Psoas muscle (tissue), 8 donors: ENCODE data around the gene FNDC1. TPM values are rescaled to one million over a fixed set of nuclear protein-coding genes. Genes with fewer than 3 reads are reported as not detected.

Experiments used
- ATAC-seq, 4 donors: fragments of 200-7000 bp; cut with Tn5 transposase; one replicate each; pipeline ENCODE4 v1.9.1; 2020; ENCODE audit warnings: moderate library complexity in 3 of 4, mild to moderate bottlenecking in 2 of 4
- DNase-seq, 2 donors: peaks; one replicate each; pipeline ENCODE4 v3.0.0-alpha.2; 2020
- H3K27ac ChIP-seq: fragments of 200-600 bp; one replicate; pipeline ENCODE4 v1.8.0; 2022
- H3K27me3 ChIP-seq, 3 donors: fragments of 200-600 bp in 1 of 3; one replicate each; pipeline versions ENCODE4 v1.6.1 to v1.8.0; 2013 to 2022; ENCODE audit warnings: low read length in 2 of 3, mild to moderate bottlenecking in 2 of 3, moderate library complexity in 1 of 3; ENCODE audit not compliant: insufficient read depth in 3 of 3
- H3K36me3 ChIP-seq, 2 donors: fragments of 200-600 bp in 1 of 2; one replicate each; pipeline versions ENCODE4 v1.6.1 to v1.8.0; 2013 to 2022; ENCODE audit warnings: low read depth in 1 of 2, mild to moderate bottlenecking in 1 of 2, moderate library complexity in 1 of 2; ENCODE audit not compliant: insufficient read depth in 1 of 2
- H3K4me1 ChIP-seq: fragments of 200-600 bp; one replicate; pipeline ENCODE4 v1.8.0; 2022
- H3K4me3 ChIP-seq: fragments of 200-600 bp; one replicate; pipeline ENCODE4 v1.8.0; 2022; ENCODE audit warnings: mild to moderate bottlenecking
- H3K9me3 ChIP-seq: fragments of 200-600 bp; one replicate; pipeline ENCODE4 v1.8.0; 2022
- CTCF ChIP-seq: fragments of 200-600 bp; IDR thresholded peaks from one replicate; pipeline ENCODE4 v1.8.0; 2022; ENCODE audit warnings: antibody characterized with exemption
- WGBS, 3 donors: extraction: QIAGEN DNeasy Blood & Tissue Kit; methylation state at CpG; one replicate each; pipeline versions ENCODE4 v1.1.6 to v1.1.7; 2013; 5-methylcytosine and 5-hydroxymethylcytosine counted together
- intact Hi-C, 2 donors: fragments of 100-400 bp; cut with DNase I; formaldehyde crosslinking; loops; one replicate each; pipeline versions ENCODE4 v1.11.0 to v1.14.2; 2022
- polyA plus RNA-seq, 3 donors: library from polyadenylated mRNA; stranded (reverse); fragments of 200-250 nt; gene quantifications; one replicate each; pipeline ENCODE4 v1.2.3, GENCODE V29; 2013
- total RNA-seq, 4 donors: library from RNA; stranded (reverse); fragmentation: NEBNext Ultra II Directional in 2 of 4; extraction: Animal tissue kit (Norgen Biotek cat#: 25700) in 2 of 4; gene quantifications; one replicate each; pipeline versions ENCODE4 v1.2.1 to v1.2.4, GENCODE V29; 2021 to 2023
- donor health status: healthy with polysubstance abuse.
- donor health status: DM: no; HTN: no; CAD: no; lungs with moderate emphysema.
- donor health status: Bipolar disorder and iron deficiency.
- donor health status: healthy.
- donor health status: DM: yes; HTN: yes; CAD: no.
- donor health status: DM: no; HTN: no; CAD: no.
- donor health status: DM: no; HTN: no; CAD: no.
- donor health status: DM: yes; HTN: yes; CAD: no.

The FNDC1 gene
- total and polyA plus RNA-seq, 7 donors: 0.06 to 0.99 (median 0.29) TPM

GRCh38 chr6:159232751-159233150 is 63.6 kb downstream of the FNDC1 start:
- TF ChIP-seq CTCF: no peak

GRCh38 chr6:159233365-159234101 is 64.3 kb downstream of the FNDC1 start:
- Histone ChIP-seq H3K27me3 (peaks cover 0 to 30% (median 5%) of the 10 kb centered on the region in 3 donors), H3K4me1 (no peaks in the 10 kb centered on the region), H3K27ac (no peak overlapping the region), H3K36me3 (no peaks in the 10 kb centered on the region), H3K4me3 (peak overlapping the region; percentile 22), H3K9me3 (no peaks in the 10 kb centered on the region)
- intact Hi-C loops: no loop called here
- DNase-seq: no peak
- 23 to 33% (median 24%) methylated on average over 52 to 66 of the region's 66 CpGs for WGBS, 3 donors
- no peak for TF ChIP-seq CTCF
- ATAC-seq: peak in 1 of 4 donors; percentile 51

More at GRCh38 chr6:159232751-159233150, 63.6 kb downstream of the FNDC1 start:
- H3K27ac ChIP-seq: no peak overlapping the region
- DNase-seq (no peak), ATAC-seq (no peak)
- H3K9me3 ChIP-seq: no peaks in the 10 kb centered on the region
- H3K4me3 ChIP-seq: no peak overlapping the region
- peaks cover 0 to 30% (median 5%) of the 10 kb centered on the region in 3 donors for H3K27me3 ChIP-seq
- no peaks in the 10 kb centered on the region for H3K4me1 ChIP-seq
- WGBS, 3 donors: 94 to 97% (median 96%) methylated on average over 23 of the region's 23 CpGs
- no peaks in the 10 kb centered on the region for H3K36me3 ChIP-seq
- intact Hi-C loops: no loop called here

- Histone ChIP-seq H3K4me3 (peak overlapping the region; percentile 22), H3K36me3 (no peaks in the 10 kb centered on the region), H3K27ac (no peak overlapping the region), H3K9me3 (no peaks in the 10 kb centered on the region), H3K4me1 (no peaks in the 10 kb centered on the region), H3K27me3 (peaks cover 0 to 30% (median 5%) of the 10 kb centered on the region in 3 donors)
- no peak for TF ChIP-seq CTCF
- 5 to 12% (median 11%) methylated on average over 15 to 26 of the region's 26 CpGs for WGBS, 3 donors
- ATAC-seq (peak in 1 of 4 donors; percentile 42), DNase-seq (no peak)
- intact Hi-C loops: no loop called here
Measured at GRCh38 chr6:159234102-159234553, 64.9 kb downstream of the FNDC1 start.

GRCh38 chr6:159238920-159239558 is 69.8 kb downstream of the FNDC1 start:
- ATAC-seq (no peak), DNase-seq (no peak)
- Histone ChIP-seq H3K9me3 (no peaks in the 10 kb centered on the region), H3K27me3 (peaks cover 0 to 24% (median 5%) of the 10 kb centered on the region in 3 donors), H3K36me3 (no peaks in the 10 kb centered on the region), H3K27ac (no peak overlapping the region), H3K4me3 (no peak overlapping the region), H3K4me1 (no peaks in the 10 kb centered on the region)
- intact Hi-C loops: no loop called here
- TF ChIP-seq CTCF: no peak
- 83 to 84% (median 84%) methylated on average over 9 of the region's 9 CpGs for WGBS, 3 donors
